Smooth muscle cell (in vitro differentiated cells): ENCODE data around the gene CZIB. TPM values are rescaled to one million over a fixed set of nuclear protein-coding genes. Genes with fewer than 3 reads are reported as not detected.

Source experiments
- DNase-seq: peaks from one replicate; lab custom pipeline; 2025; ENCODE audit not compliant: unreplicated experiment; lab: John Stamatoyannopoulos, UW
- H2AFZ ChIP-seq: fragments of 200-600 bp; sonication (generic); 2 replicates; pipeline ENCODE4 v1.6.0; 2016; ENCODE audit warnings: antibody characterized with exemption, low read depth, mild to moderate bottlenecking
- H3F3A ChIP-seq: fragments of 200-600 bp; sonication (generic); 2 replicates; pipeline ENCODE4 v1.6.0; 2017; ENCODE audit warnings: antibody characterized with exemption, low read depth
- H3K27ac ChIP-seq: fragments of 200-600 bp; sonication (generic); 2 replicates; pipeline ENCODE4 v1.5.1; 2016; ENCODE audit warnings: low read depth, mild to moderate bottlenecking
- H3K27me3 ChIP-seq: fragments of 200-600 bp; sonication (generic); 2 replicates; pipeline ENCODE4 v1.6.1; 2016; ENCODE audit warnings: low read depth, mild to moderate bottlenecking
- H3K36me3 ChIP-seq: fragments of 200-600 bp; sonication (generic); 2 replicates; pipeline ENCODE4 v1.5.1; 2016; ENCODE audit warnings: low read depth
- H3K4me1 ChIP-seq: fragments of 200-600 bp; sonication (generic); 2 replicates; pipeline ENCODE4 v1.5.1; 2016; ENCODE audit warnings: low read depth
- H3K4me2 ChIP-seq: fragments of 200-600 bp; sonication (generic); 2 replicates; pipeline ENCODE4 v1.6.0; 2016; ENCODE audit warnings: mild to moderate bottlenecking
- H3K4me3 ChIP-seq: fragments of 200-600 bp; sonication (generic); 2 replicates; pipeline ENCODE4 v1.5.1; 2016; ENCODE audit warnings: mild to moderate bottlenecking
- H3K79me2 ChIP-seq: fragments of 200-600 bp; sonication (generic); 2 replicates; pipeline ENCODE4 v1.6.0; 2016; ENCODE audit warnings: low read depth, mild to moderate bottlenecking
- H3K9ac ChIP-seq: fragments of 200-600 bp; sonication (generic); 2 replicates; pipeline ENCODE4 v1.6.0; 2016; ENCODE audit warnings: low read depth
- H3K9me3 ChIP-seq: fragments of 200-600 bp; sonication (generic); replicated peaks from 2 replicates; pipeline ENCODE4 v1.5.1; 2016; ENCODE audit warnings: low read depth
- H4K20me1 ChIP-seq: fragments of 200-600 bp; sonication (generic); 2 replicates; pipeline ENCODE4 v1.6.0; 2016; ENCODE audit warnings: low read depth
- WGBS: methylation state at CpG from one replicate; pipeline ENCODE4 v1.1.7; 2016; ENCODE audit warnings: low lambda C conversion rate; 5-methylcytosine and 5-hydroxymethylcytosine counted together
- polyA plus RNA-seq: library from polyadenylated mRNA; unstranded; fragments of >200 nt; fragmentation: Nextera tagmentation; extraction: Ambion mirVana; gene quantifications from 2 replicates; pipeline ENCODE4 v1.2.1, GENCODE V29; 2016
- total RNA-seq: library from RNA; depleted of rRNA; stranded (reverse); fragments of >200 nt; gene quantifications from 2 replicates; pipeline ENCODE4 v1.2.3, GENCODE V29; 2014
- TF ChIP-seq, protein P1 (sequence below): fragments of 200-600 bp; sonication (generic); IDR thresholded peaks from 2 replicates; pipeline ENCODE4 v1.5.1; 2017; ENCODE audit warnings: borderline replicate concordance, mild to moderate bottlenecking, antibody characterized with exemption; ENCODE audit not compliant: insufficient read depth, poor library complexity, severe bottlenecking

The CZIB gene
- total and polyA plus RNA-seq, 2 experiments from 2014 or later, result 47.9 to 49.4 TPM

DNA sequence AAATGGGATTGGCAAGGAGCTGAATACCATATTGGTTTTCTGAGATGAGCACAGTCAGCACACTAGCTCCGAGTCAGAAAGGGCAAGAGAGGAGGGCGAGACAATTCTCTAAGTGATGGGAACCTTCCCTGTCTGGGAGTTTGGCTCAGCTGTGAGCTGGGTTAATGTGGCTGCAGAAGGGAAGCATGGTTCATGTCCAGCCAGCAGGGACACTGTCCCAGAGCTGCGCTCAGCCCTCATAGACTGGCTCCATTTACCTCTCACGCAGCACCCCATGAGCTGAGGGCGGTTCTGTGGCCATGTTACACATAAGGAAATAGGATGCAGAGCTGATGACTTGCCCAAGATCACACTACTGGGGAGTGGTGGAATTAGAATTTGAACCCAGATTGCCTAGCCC is 39.5 kb downstream of the CZIB start:
- no peak overlapping the region for H3K9ac ChIP-seq
- no peaks in the 10 kb centered on the region for H3K79me2 ChIP-seq
- no peaks in the 10 kb centered on the region for H3F3A ChIP-seq
- TF ChIP-seq, protein P1, sequence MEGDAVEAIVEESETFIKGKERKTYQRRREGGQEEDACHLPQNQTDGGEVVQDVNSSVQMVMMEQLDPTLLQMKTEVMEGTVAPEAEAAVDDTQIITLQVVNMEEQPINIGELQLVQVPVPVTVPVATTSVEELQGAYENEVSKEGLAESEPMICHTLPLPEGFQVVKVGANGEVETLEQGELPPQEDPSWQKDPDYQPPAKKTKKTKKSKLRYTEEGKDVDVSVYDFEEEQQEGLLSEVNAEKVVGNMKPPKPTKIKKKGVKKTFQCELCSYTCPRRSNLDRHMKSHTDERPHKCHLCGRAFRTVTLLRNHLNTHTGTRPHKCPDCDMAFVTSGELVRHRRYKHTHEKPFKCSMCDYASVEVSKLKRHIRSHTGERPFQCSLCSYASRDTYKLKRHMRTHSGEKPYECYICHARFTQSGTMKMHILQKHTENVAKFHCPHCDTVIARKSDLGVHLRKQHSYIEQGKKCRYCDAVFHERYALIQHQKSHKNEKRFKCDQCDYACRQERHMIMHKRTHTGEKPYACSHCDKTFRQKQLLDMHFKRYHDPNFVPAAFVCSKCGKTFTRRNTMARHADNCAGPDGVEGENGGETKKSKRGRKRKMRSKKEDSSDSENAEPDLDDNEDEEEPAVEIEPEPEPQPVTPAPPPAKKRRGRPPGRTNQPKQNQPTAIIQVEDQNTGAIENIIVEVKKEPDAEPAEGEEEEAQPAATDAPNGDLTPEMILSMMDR, result no peak
- no peak for DNase-seq
- no peak overlapping the region for H3K4me3 ChIP-seq
- H3K27me3 ChIP-seq, result no peaks in the 10 kb centered on the region
- H3K36me3 ChIP-seq, result no peaks in the 10 kb centered on the region
- H3K27ac ChIP-seq, result no peak overlapping the region
- H3K9me3 ChIP-seq, result no peaks in the 10 kb centered on the region
- no peaks in the 10 kb centered on the region for H4K20me1 ChIP-seq
- no peak overlapping the region for H3K4me2 ChIP-seq
- peaks cover 3% of the 10 kb centered on the region for H3K4me1 ChIP-seq
- WGBS, result 93% methylated on average over 5 of the region's 5 CpGs
- no peak overlapping the region for H2AFZ ChIP-seq

DNA sequence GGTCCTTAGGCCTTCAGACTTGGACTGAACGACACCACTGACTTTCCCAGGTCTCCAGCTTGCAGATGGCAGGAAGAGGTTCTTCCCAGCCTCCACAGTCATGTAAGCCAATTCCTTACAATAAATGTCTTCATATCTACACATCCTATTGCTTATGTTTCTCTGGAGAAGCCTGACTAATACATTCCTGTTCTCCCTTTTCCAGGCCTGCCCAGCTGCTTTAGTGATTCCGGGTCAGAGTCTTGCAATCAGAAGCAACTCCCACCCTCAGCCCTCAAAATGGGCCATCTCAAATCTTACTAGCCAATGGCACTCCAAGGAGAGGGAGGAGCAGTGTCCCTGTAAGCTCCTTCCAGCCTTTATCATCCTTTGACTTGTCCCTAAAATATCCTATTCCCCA is 40.2 kb downstream of the CZIB start:
- Histone ChIP-seq H3K36me3 (no peaks in the 10 kb centered on the region), H3K79me2 (no peaks in the 10 kb centered on the region), H4K20me1 (no peaks in the 10 kb centered on the region), H3K9ac (no peak overlapping the region), H3K27me3 (no peaks in the 10 kb centered on the region), H3K4me1 (peaks cover 3% of the 10 kb centered on the region), H3K4me3 (no peak overlapping the region), H3K4me2 (no peak overlapping the region), H3K27ac (no peak overlapping the region), H3F3A (no peaks in the 10 kb centered on the region), H2AFZ (peak overlapping the region; percentile 58), H3K9me3 (no peaks in the 10 kb centered on the region)
- WGBS, result 61% methylated on average over 2 of the region's 2 CpGs
- no peak for DNase-seq
- TF ChIP-seq, protein P1, result no peak

DNA sequence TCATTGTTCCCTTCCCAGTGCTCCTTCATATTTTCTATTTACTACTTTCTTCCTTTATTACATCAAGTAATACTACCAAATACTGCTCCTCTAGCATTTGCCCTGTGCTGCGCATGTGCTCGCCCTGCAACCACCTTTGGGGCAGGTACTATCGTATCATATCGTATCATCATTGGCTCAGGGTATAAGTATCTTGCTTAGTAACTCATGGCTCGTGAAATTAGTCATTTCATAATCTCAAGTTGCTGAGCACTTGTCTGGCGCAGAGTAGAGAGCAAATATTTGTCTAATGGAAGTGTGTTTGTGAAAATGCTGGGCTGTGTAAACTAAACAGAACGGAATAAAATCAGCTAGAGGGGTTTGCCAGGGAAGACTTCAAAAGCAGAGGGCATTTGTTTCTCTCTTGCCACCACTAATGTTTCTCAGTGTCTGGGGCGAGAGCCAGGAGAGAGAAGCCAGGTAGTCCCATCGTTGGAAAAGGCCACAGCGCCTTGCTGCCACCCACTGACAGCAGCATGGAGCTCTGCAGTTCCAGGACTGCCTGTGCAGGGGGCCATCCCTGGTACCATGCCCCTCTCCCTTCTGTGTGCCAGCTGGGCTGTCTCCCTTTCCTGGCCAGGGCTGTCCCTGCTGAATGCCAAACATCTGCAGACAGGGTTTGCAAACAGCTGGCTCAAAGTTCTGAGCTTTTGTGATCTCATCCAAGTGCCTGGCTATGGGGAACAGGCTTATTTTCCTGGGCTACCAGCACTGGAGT is 43.8 kb downstream of the CZIB start:
- Histone ChIP-seq H3K79me2 (no peaks in the 10 kb centered on the region), H3K9me3 (no peaks in the 10 kb centered on the region), H3K4me3 (no peak overlapping the region), H2AFZ (no peak overlapping the region), H3F3A (no peaks in the 10 kb centered on the region), H3K4me2 (no peak overlapping the region), H4K20me1 (no peaks in the 10 kb centered on the region), H3K27ac (no peak overlapping the region), H3K9ac (no peak overlapping the region), H3K36me3 (no peaks in the 10 kb centered on the region), H3K4me1 (no peaks in the 10 kb centered on the region), H3K27me3 (no peaks in the 10 kb centered on the region)
- TF ChIP-seq, protein P1, result no peak
- no peak for DNase-seq
- WGBS, result 79% methylated on average over 10 of the region's 10 CpGs
